ENCODE data around the gene NBAS.
"Not testable (repeated sequence)": the region's sequence is repeated elsewhere in the genome, so short reads cannot be mapped to it uniquely, and the experiment has no call there.

The NBAS gene

DNA sequence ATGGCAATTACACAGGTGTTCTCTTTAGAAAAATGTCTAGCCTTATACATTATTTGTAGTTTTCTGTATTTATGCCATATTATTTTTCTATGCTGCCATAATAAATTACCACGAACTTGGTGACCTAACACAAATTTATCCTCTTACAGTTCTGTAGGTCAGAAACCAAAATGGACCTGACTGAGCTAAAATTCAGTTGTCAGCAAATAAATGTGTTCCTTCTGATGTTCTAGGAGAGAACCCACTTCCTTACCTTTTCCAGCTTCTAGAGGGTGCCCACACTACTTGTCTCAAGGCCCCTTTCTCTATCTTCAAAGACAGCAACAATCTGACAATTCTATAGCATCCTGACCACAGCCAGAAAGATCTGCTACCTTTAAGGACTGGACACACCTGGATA is 153.5 kb downstream of the NBAS start:
- TF ChIP-seq, protein P1, sequence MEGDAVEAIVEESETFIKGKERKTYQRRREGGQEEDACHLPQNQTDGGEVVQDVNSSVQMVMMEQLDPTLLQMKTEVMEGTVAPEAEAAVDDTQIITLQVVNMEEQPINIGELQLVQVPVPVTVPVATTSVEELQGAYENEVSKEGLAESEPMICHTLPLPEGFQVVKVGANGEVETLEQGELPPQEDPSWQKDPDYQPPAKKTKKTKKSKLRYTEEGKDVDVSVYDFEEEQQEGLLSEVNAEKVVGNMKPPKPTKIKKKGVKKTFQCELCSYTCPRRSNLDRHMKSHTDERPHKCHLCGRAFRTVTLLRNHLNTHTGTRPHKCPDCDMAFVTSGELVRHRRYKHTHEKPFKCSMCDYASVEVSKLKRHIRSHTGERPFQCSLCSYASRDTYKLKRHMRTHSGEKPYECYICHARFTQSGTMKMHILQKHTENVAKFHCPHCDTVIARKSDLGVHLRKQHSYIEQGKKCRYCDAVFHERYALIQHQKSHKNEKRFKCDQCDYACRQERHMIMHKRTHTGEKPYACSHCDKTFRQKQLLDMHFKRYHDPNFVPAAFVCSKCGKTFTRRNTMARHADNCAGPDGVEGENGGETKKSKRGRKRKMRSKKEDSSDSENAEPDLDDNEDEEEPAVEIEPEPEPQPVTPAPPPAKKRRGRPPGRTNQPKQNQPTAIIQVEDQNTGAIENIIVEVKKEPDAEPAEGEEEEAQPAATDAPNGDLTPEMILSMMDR (IDR thresholded peaks at IDR 0.05; ENCODE audit: low read depth, low read length, missing control alignments), result no peak
- no peak overlapping the region for H3K4me3 ChIP-seq (ENCODE audit: low read depth, low read length)
- in situ Hi-C loops (cut with HindIII; ENCODE audit: low sequenced_read_pairs), result no loop called here
- DNase-seq (ENCODE audit: low read depth), result no peak

DNA sequence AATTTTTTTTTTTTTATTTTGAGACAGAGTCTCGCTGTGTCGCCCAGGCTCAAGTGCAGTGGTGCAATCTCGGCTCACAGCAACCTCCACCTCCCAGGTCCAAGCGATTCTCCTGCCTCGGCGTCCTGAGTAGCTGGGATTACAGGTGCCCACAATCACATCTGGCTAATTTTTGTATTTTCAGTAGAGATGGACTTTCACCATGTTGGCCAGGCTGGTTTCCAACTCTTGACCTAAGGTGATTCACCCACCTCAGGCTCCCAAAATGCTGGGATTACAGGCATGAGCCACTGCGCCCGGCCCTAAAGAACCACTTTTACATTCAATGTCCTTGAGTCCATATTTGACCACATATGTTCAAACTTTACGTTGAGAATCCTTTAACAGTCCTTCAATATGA is 156.6 kb downstream of the NBAS start:
- DNase-seq (ENCODE audit: low read depth); H3K4me3 ChIP-seq (ENCODE audit: low read depth, low read length); in situ Hi-C loops (cut with HindIII; ENCODE audit: low sequenced_read_pairs): not testable (repeated sequence)

DNA sequence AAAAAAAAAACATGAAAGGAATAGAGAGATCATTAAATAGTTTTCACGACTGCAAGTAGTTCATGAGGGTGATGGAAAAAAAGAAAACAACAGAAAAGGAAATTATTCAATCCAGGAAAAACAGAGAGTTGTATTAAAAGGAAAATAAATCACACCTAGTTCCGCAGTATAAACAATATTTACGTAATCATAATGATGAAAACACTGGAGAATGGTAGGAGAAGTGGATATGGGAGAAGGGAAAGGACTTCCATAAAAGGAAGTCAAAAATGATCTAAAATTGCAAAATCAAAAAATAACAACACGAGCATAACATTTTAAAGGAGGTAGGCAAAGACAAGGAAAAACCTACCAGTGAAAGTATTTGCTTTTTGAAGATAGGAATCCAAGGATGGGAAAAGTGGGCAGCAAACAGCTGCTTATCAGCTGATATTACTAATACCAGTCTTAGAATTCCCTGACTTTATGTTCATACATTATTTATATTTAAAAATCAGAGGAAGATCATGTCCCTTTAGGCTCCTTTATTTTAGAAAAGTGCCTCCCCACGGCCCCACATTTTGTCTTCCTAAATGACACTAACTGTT is 160.8 kb downstream of the NBAS start:
- DNase-seq (ENCODE audit: low read depth), result no peak
- no peak overlapping the region for H3K4me3 ChIP-seq (ENCODE audit: low read depth, low read length)
- in situ Hi-C loops (cut with HindIII; ENCODE audit: low sequenced_read_pairs), result no loop called here
- TF ChIP-seq, protein P1 (IDR thresholded peaks at IDR 0.05; ENCODE audit: low read depth, low read length, missing control alignments), result no peak

DNA sequence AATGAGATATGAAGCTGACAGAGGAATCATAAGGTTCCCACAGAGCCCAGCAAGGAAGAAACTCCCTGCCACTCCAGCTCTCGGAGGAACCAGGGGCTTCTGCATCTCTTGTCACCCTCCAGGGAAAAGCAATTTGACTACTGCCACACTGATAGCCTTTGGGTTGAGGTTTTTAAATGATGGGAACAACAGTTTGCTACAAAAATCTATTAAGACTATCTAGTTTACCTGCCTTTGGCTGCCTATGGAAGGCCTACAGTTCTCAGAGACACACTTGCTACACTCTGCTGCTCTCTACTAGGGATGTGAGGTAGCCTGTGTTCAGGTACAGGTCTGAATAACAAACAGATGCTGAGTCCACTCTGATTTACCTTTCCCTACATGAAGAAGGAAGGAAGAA is 161.9 kb downstream of the NBAS start:
- DNase-seq (ENCODE audit: low read depth), result no peak
- in situ Hi-C loops (cut with HindIII; ENCODE audit: low sequenced_read_pairs), result loop anchor here (5.0 kb wide), 1 partner anchor 53 kb away; no protein-coding TSS in a partner anchor
- H3K4me3 ChIP-seq (ENCODE audit: low read depth, low read length), result no peak overlapping the region
- TF ChIP-seq, protein P1 (IDR thresholded peaks at IDR 0.05; ENCODE audit: low read depth, low read length, missing control alignments), result no peak

DNA sequence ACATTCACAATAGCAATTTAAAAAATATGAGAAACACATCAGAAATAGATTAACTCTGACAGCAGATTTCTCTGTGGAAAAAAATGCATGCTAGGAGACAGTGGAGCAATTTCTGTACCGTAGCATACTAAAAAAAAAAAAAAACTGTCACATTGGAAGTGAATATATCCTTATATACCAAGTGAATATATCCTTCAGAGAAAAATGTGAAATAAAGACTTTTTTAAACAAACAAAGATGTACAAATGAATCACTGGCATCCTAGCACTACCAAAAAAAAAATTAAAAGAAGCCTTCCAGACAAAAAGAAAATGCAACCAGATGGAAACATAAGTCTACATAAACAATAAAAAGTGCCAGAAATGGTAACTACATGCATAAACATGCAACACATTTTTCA is 169.4 kb downstream of the NBAS start:
- TF ChIP-seq, protein P1 (IDR thresholded peaks at IDR 0.05; ENCODE audit: low read depth, low read length, missing control alignments), result no peak
- in situ Hi-C loops (cut with HindIII; ENCODE audit: low sequenced_read_pairs), result no loop called here
- DNase-seq (ENCODE audit: low read depth), result no peak
- H3K4me3 ChIP-seq (ENCODE audit: low read depth, low read length), result no peak overlapping the region

DNA sequence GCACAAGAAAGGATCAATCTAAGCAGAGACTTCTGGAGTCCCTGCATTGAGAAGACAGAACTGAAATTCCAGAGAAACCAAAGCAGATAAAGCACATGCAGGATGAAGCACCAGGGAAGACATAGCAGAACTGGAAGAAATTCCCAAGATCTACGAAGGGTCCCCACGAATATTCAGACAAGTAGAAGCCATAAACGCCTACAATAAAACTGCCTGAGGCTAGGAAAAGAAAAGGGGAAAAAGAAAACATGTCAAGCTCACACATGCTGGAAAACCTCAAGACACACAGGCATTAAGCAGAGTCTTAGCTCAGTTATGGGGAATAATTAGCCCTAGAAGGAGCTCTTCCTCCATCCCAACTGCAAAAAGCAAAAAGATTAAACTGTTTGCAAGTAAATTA is 171.2 kb downstream of the NBAS start:
- DNase-seq (ENCODE audit: low read depth), result no peak
- H3K4me3 ChIP-seq (ENCODE audit: low read depth, low read length), result no peak overlapping the region
- TF ChIP-seq, protein P1 (IDR thresholded peaks at IDR 0.05; ENCODE audit: low read depth, low read length, missing control alignments), result no peak
- in situ Hi-C loops (cut with HindIII; ENCODE audit: low sequenced_read_pairs), result no loop called here

DNA sequence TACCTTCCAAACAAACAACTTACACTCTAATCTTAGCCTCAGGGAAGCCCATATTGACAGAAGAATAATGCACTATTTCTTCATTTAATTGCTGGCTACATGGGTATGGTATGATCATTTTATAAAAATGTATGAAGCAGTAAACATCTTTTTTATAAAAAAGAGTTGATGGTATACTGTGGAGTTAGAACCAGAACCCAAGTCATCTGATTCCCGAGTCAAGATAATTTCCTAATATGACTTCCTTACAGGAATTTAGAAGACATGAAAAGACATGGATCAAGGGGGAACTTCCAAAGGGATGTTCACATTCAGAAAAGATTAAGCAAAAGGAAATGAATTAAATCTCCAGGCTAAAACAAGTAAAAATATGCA is 171.8 kb downstream of the NBAS start:
- TF ChIP-seq, protein P1 (IDR thresholded peaks at IDR 0.05; ENCODE audit: low read depth, low read length, missing control alignments), result no peak
- in situ Hi-C loops (cut with HindIII; ENCODE audit: low sequenced_read_pairs), result no loop called here
- H3K4me3 ChIP-seq (ENCODE audit: low read depth, low read length), result no peak overlapping the region

More for the DNA sequence above, 171.8 kb downstream of the NBAS start:
- no peak for DNase-seq (ENCODE audit: low read depth)
